NCI-H345 treated with DMSO at 0.1 percent for 48 hours (cell line): ENCODE measurements around the gene ORM1.
"Not testable (repeated sequence)": the region's sequence is repeated elsewhere in the genome, so short reads cannot be mapped to it uniquely, and the experiment has no call there.

ENCODE experiments used
- DNase-seq: peaks from one replicate; lab custom pipeline; 2025; ENCODE audit not compliant: unreplicated experiment; lab: John Stamatoyannopoulos, UW

ORM1 gene

DNA sequence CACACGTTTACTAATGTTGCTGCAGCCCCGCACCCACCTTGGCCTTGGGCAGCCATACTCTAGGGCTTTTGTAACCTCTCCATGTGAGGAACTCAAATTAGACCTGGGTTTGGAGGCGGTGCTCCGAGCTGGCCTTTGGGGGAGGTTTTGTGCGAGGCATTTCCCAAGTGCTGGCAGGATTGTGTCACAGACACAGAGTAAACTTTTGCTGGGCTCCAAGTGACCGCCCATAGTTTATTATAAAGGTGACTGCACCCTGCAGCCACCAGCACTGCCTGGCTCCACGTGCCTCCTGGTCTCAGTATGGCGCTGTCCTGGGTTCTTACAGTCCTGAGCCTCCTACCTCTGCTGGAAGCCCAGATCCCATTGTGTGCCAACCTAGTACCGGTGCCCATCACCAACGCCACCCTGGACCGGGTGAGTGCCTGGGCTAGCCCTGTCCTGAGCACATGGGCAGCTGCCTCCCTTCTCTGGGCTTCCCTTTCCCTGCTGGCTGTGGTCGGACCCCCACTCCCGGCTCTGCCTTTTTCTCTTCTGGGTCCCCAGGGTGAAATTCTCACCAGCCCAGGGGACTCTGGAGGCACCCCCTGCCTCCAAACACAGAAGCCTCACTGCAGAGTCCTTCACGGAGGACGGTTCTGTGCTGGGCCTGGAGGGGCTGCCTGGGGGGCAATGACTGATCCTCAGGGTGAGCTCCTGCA is at the start of gene ORM1:
ORM1 (plus strand) TSS at position 268 of the 701 bp plus-strand sequence; CDS start at position 304, 36 bp downstream.
- DNase-seq, result not testable (repeated sequence)

GRCh38 chr9:114273461-114273881 is 49.4 kb upstream of the ORM1 start:
- DNase-seq, result no peak

DNA sequence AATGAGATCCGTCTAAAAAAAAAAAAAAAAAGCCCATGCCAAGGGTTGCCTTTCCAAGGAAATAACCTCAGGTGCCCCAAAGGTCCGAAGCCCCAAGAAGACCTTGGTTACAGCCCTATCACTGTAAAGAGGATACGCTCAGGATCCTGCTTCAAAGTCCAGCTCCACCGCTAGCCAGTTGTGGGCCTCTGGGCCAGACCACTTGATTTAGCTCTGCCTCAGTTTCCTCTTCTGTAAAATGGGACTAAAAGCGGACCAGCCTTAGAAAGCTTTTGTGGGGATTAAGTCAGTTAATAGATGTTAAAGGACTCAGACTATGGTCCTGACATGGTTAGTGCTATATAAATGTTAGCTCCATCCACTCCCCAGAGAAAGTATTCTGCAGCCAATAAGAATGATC is 48.7 kb upstream of the ORM1 start:
- no peak for DNase-seq

GRCh38 chr9:114275246-114276004 is 47.5 kb upstream of the ORM1 start:
- DNase-seq, result no peak

GRCh38 chr9:114276908-114277821 is 45.7 kb upstream of the ORM1 start:
- no peak for DNase-seq

DNA sequence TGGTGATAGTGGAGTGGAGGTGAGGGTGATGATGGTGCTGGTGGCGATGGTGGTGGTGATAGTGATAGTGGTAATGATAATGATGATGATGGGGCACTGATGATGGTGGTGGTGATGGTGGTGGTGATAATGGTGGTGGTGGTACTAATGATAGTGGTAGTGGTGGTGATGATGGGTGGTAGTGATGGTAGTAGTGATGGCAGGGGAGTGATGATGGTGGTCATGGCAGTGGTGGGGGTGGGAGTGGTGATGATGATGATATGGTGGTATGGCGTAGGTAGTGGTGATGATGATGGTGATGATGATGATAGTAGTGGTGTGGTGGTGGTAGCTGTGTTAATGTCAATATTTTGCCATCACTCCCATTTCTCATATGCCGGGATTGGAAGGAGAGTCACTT is 44.5 kb upstream of the ORM1 start:
- DNase-seq, result no peak

GRCh38 chr9:114278881-114279570 is 43.9 kb upstream of the ORM1 start:
- no peak for DNase-seq

GRCh38 chr9:114279693-114280092 is 43.2 kb upstream of the ORM1 start:
- DNase-seq, result no peak

- DNase-seq, result no peak
These were observed 42.0 kb upstream of the ORM1 start for GRCh38 chr9:114280636-114281472.

DNA sequence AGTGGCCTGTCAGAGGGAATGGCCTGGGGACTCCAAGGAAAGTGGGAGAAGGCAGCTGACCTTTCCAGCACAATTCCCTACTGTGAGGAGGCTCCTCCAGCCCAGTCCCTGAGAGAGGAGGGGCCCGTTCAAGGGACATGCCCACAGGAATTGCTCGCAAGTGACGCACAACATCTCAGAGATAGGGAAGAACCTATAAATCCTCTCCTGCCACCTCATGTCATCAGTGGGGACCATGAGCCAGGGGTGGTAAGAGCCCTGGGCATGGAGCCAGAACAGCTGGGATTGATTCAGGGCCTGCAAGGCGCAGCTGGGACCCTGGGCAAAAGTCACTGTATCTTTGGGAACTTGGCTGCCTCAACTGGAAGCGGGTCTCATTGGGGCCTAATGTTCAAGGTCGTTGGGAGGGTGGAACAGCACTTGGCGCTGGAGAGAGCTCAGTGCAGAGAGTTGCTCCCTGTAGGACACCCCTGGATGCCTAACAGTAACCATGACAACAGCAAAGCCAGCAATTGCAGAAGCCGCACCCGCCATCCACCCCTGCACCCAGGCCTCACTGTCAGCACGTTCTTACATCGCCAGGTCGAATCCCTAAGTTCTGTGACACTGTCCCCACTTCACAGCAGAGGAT is 41.3 kb upstream of the ORM1 start:
- DNase-seq, result no peak

- no peak for DNase-seq
These were observed 40.8 kb upstream of the ORM1 start for GRCh38 chr9:114282104-114282485.

DNA sequence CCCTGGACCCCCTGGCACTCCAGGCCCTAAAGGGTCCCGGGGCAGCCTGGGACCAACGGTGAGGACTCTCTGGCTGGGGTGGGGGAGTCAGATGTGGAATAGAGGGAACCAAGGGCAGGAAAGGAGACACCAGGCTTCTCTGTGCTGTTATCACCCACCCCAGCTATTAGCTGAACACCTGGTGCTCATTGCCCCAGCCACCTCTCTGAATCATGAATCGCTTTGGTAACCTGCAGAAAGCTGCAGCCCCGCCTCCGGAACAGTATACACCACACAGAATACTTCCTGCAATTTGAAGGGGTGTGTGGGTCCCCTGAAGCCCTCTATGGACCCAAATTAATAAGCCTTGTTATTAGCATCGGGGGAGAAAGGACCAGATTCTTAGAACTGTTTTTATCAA is 40.4 kb upstream of the ORM1 start:
- DNase-seq, result no peak

- no peak for DNase-seq
These were observed 40.0 kb upstream of the ORM1 start for GRCh38 chr9:114282926-114283325.

GRCh38 chr9:114283551-114284111 is 39.3 kb upstream of the ORM1 start:
- no peak for DNase-seq

DNA sequence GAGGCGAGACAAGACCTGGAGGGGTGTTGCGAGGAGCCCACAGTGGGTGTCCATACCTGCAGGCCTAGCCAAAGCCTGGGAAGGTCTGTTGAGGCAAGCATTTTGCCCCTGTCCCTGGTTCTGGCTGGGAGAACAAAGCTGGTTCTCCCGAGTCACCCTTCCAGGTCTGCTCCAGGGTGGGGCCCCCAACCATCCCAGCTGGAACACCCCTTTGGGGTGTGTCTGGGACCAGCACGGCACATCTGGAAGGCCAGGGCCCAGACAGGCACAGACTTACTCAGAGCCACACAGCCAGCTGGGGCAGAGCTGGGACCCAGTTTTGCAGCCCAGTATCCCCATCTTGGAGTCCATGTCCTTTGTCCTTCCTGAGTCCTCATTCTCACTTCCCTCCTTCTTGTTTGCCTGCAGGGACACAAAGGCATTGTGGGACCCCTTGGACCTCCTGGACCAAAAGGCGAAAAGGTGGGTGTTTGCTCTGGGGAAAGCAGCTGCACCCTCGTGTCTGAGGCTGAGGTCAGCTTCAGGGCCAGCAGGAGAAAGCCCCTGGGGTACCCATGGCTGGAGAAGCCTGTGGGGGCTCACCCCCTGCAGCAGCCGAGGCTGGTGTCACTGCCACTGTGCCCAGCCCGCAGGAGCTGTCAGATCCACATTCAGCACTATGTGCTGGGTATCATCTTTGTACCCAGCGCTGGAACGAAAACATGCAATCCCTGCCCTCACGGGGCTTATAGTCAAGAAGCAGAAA is 38.4 kb upstream of the ORM1 start:
- no peak for DNase-seq

DNA sequence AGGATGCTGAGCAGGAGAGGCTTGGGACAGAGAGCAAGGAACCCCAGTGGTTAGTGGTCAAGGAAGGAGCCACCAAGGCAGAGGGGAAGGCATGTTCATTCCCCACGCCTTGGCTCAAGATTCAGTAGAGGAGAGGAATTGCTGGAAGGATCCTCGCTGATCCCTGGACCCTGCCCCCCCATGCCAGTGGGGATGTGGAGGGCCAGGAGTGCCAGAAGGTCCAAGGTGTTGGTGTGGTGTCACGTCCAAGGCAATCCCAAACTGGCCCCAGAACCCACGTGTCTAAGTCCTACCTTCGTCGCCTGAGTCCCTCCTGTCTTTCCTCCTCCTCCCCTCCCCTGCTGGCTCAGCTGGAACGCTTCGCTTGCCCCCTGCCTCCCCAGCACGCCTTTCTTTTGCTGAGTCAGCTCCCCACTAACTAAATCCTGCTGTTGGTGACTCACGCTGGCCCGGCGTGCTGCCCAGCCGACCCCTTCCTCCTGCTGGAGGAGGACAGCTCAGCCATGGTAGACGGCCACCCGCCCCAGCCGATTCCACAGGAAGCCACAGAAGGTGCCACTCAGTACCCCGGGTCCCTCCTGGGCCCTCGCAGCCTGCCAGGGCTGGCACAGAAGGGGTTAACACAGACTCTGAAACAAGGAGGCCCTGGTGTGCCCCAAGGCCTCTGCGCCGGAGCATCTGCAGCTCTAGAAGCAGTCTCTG is 37.6 kb upstream of the ORM1 start:
- no peak for DNase-seq

- DNase-seq, result no peak
These were observed 36.7 kb upstream of the ORM1 start for GRCh38 chr9:114286146-114286679.
